Gastroesophageal sphincter (tissue), 4 donors: ENCODE data around the gene LENG8. TPM values are rescaled to one million over a fixed set of nuclear protein-coding genes. Genes with fewer than 3 reads are reported as not detected.

Experiments
- ATAC-seq: fragments of 150-250 bp; one replicate; pipeline ENCODE4 v1.9.1; 2016; ENCODE audit warnings: mild to moderate bottlenecking, moderate library complexity
- H3K27ac ChIP-seq, 4 donors: fragments of 200-600 bp; sonication (generic) in 3 of 4; 1 replicate in 3 of 4; 2 replicates in 1 of 4; pipeline ENCODE4 v1.5.1; 2016 to 2019
- H3K27me3 ChIP-seq: fragments of 200-600 bp; sonication (generic); one replicate; pipeline ENCODE4 v1.5.1; 2019
- H3K36me3 ChIP-seq, 2 donors: fragments of 200-600 bp; sonication (generic); one replicate each; pipeline ENCODE4 v1.5.1; 2019; ENCODE audit warnings: control low read depth in 1 of 2
- H3K4me1 ChIP-seq, 3 donors: fragments of 200-600 bp; sonication (generic); 1 replicate in 2 of 3; 2 replicates in 1 of 3; pipeline ENCODE4 v1.5.1; 2016 to 2019; ENCODE audit warnings: control low read depth in 2 of 3
- H3K4me3 ChIP-seq, 2 donors: fragments of 200-600 bp; sonication (generic); one replicate each; pipeline ENCODE4 v1.5.1; 2019; ENCODE audit warnings: mild to moderate bottlenecking in 1 of 2, moderate library complexity in 1 of 2
- H3K9me3 ChIP-seq, 3 donors: fragments of 200-600 bp; sonication (generic); one replicate each; pipeline ENCODE4 v1.5.1; 2017 to 2019; ENCODE audit warnings: control low read depth in 2 of 3
- CTCF ChIP-seq, 4 experiments: fragments of 200-600 bp in 2 of 4; fragments of 450-650 bp in 2 of 4; sonication (generic) in 1 of 4; IDR thresholded peaks; one replicate each; pipeline ENCODE4 v1.5.1; 2017 to 2019; ENCODE audit warnings: antibody characterized with exemption in 4 of 4, mild to moderate bottlenecking in 2 of 4, moderate library complexity in 2 of 4
- EP300 ChIP-seq: sonication (generic); formaldehyde crosslinking; IDR thresholded peaks from one replicate; pipeline ENCODE4 v1.6.1; 2017; ENCODE audit warnings: antibody characterized with exemption, mild to moderate bottlenecking
- POLR2A ChIP-seq, 2 donors: fragments of 450-650 bp; IDR thresholded peaks; one replicate each; pipeline ENCODE4 v1.6.1; 2017; ENCODE audit warnings: antibody characterized with exemption in 2 of 2, mild to moderate bottlenecking in 2 of 2, moderate library complexity in 1 of 2
- POLR2AphosphoS5 ChIP-seq: sonication (generic); formaldehyde crosslinking; IDR thresholded peaks from one replicate; pipeline ENCODE4 v1.6.1; 2017; ENCODE audit warnings: antibody characterized with exemption
- WGBS, 2 donors: methylation state at CpG; one replicate each; pipeline ENCODE4 v1.1.5; 2018; ENCODE audit warnings: low coverage in 1 of 2; 5-methylcytosine and 5-hydroxymethylcytosine counted together
- total RNA-seq, 4 donors: library from RNA; depleted of rRNA; stranded (reverse); fragments of >200 nt; gene quantifications; one replicate each; pipeline ENCODE4 v1.1.0, GENCODE V29; 2016

The LENG8 gene
- total RNA-seq, 4 donors from 2014 or later = 25.4 to 215 (median 80.9) TPM

DNA sequence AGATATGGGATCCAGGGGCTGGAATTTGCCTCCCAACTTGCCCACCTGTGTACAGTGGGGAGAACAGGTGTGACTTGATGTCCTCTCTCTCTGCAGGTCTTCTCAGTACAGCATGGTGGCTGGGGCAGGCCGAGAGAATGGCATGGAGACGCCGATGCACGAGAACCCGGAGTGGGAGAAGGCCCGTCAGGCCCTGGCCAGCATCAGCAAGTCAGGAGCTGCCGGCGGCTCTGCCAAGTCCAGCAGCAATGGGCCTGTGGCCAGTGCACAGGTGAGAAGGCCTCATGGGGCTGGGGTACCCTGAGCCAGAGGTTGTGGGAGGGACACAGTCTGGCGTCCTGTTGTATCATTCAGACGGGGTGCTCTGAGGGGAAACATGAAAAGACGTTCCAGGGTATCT lies 3.0 kb downstream of the LENG8 start:
- no peak overlapping the region for H3K4me3 ChIP-seq
- H3K9me3 ChIP-seq = no peaks in the 10 kb centered on the region
- H3K27me3 ChIP-seq = no peaks in the 10 kb centered on the region
- peaks cover 3 to 65% (median 30%) of the 10 kb centered on the region in 3 donors for H3K4me1 ChIP-seq
- 81 to 86% methylated on average over 3 to 10 of the region's 11 CpGs for WGBS, 2 donors
- no peak for ATAC-seq
- TF ChIP-seq POLR2A (IDR thresholded peaks at IDR 0.05) (no peak), POLR2AphosphoS5 (no peak), CTCF (IDR thresholded peaks at IDR 0.05) (no peak), EP300 (no peak)
- H3K27ac ChIP-seq = no peak overlapping the region
- peaks cover 0 to 58% of the 10 kb centered on the region in 2 donors for H3K36me3 ChIP-seq

- no peak for TF ChIP-seq POLR2A (IDR thresholded peaks at IDR 0.05)
- TF ChIP-seq CTCF (IDR thresholded peaks at IDR 0.05) = no peak
- TF ChIP-seq POLR2AphosphoS5 = no peak
- TF ChIP-seq EP300 = no peak
- peaks cover 0 to 65% of the 10 kb centered on the region in 2 donors for H3K36me3 ChIP-seq
- H3K27ac ChIP-seq = no peak overlapping the region
- WGBS, 2 donors = 82 to 89% methylated on average over 5 to 7 of the region's 11 CpGs
- no peak for ATAC-seq
- no peaks in the 10 kb centered on the region for H3K9me3 ChIP-seq
- H3K4me1 ChIP-seq = peaks cover 3 to 59% (median 24%) of the 10 kb centered on the region in 3 donors
- H3K27me3 ChIP-seq = no peaks in the 10 kb centered on the region
- H3K4me3 ChIP-seq = no peak overlapping the region
These were observed 3.6 kb downstream of the LENG8 start for GRCh38 chr19:54452626-54453025.

DNA sequence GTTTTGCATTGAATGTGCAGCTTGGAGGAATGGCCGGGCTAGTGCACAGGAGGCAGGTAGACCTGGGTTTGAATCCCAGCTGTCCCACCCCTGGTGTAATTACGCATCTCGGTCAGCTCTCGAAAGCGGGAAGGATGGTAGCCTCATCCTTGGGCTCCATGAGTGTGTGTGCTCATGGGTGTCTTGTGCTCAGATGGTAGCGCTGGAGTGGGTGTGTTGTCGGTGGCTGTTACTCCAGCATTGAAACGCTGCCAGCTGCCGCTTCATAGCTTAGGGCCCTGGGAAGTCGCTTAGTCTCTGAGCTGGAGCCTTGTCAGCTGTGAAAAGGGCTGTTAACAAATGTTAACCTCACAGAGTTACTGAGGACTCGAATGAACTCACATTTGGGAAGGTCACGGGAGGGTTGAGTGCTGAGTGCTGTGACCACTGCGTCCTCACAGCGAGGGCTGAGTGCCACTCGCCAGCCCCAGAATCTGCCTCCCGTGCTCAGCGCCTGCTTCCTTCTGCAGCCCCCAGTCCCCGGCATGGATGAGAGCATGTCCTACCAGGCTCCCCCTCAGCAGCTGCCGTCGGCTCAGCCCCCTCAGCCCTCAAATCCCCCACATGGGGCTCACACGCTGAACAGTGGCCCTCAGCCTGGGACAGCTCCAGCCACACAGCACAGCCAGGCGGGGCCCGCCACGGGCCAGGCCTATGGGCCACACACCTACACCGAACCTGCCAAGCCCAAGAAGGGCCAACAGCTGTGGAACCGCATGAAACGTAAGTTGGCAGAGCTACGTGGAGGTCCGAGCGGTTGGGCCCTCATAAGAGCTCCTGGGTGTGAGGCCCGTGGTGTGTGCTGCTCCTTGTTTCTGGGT lies 5.2 kb downstream of the LENG8 start:
- Histone ChIP-seq H3K36me3 (peaks cover 0 to 80% of the 10 kb centered on the region in 2 donors), H3K4me3 (no peak overlapping the region), H3K27ac (no peak overlapping the region), H3K4me1 (peaks cover 3 to 61% (median 22%) of the 10 kb centered on the region in 3 donors), H3K27me3 (no peaks in the 10 kb centered on the region), H3K9me3 (no peaks in the 10 kb centered on the region)
- ATAC-seq = no peak
- WGBS, 2 donors = 80 to 91% methylated on average over 1 to 7 of the region's 31 CpGs
- TF ChIP-seq CTCF (IDR thresholded peaks at IDR 0.05) (no peak), POLR2AphosphoS5 (no peak), EP300 (no peak), POLR2A (IDR thresholded peaks at IDR 0.05) (no peak)

GRCh38 chr19:54454781-54455675 lies 6.0 kb downstream of the LENG8 start:
- no peaks in the 10 kb centered on the region for H3K27me3 ChIP-seq
- H3K4me3 ChIP-seq = no peak overlapping the region
- H3K27ac ChIP-seq = no peak overlapping the region
- no peak for ATAC-seq
- H3K9me3 ChIP-seq = no peaks in the 10 kb centered on the region
- peaks cover 0 to 89% of the 10 kb centered on the region in 2 donors for H3K36me3 ChIP-seq
- WGBS, 2 donors = 83 to 95% methylated on average over 3 to 5 of the region's 33 CpGs
- H3K4me1 ChIP-seq = peaks cover 3 to 65% (median 21%) of the 10 kb centered on the region in 3 donors
- no peak for TF ChIP-seq EP300
- TF ChIP-seq CTCF (IDR thresholded peaks at IDR 0.05) = no peak
- TF ChIP-seq POLR2AphosphoS5 = no peak
- TF ChIP-seq POLR2A (IDR thresholded peaks at IDR 0.05) = no peak
